Adrenal gland (tissue), 5 donors: ENCODE data around the gene SEC22C.

Experiments
- POLR2A ChIP-seq, 2 donors: fragments of 450-650 bp; IDR thresholded peaks; one replicate each; pipeline ENCODE4 v1.6.1; 2017; ENCODE audit warnings: antibody characterized with exemption in 2 of 2, mild to moderate bottlenecking in 2 of 2, moderate library complexity in 1 of 2
- TF ChIP-seq, protein P1 (sequence below), 6 experiments: fragments of 450-650 bp in 4 of 6; fragments of 200-600 bp in 2 of 6; sonication (generic) in 1 of 6; IDR thresholded peaks; 1 replicate in 5 of 6; 2 replicates in 1 of 6; pipeline versions ENCODE4 v1.5.1 to v1.8.0; 2016 to 2021; ENCODE audit warnings: antibody characterized with exemption in 6 of 6, mild to moderate bottlenecking in 2 of 6, moderate library complexity in 1 of 6
- donor health status: DM: no; HTN: no; CAD: no.

DNA sequence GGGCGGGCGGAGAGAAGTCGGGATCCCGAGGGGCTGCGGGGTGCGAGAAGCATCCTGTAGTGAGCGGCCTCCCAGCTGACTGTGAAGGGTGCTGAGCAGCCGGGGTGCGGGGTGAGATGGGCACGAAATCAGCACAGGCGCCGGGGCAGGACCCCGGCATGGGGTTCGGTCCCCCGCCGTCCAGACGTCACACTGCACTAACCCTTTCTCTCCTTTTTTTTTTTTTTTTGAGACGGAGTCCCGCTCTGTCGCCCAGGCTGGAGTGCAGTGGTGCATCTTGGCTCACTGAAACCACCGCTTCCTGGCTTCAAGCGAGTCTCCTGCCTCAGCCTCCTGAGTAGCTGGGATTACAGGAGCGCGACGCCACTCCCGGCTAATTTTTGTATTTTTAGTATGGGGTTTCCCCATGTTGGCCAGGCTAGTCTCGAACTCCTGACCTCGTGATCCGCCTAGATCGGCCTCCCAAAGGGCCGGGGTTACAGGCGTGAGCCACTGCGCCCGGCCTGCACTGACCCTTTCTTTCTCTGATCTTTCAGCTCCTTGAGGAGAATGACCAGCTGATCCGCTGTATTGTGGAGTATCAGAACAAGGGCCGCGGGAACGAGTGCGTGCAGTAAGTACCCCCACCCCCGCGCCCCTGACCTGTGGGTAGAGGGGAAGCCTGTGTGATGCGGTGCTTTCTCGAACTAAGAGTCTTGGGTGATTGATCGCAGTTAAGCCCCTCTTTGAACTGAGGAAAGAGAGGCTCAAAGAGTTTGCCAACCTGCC lies 9.4 kb upstream of the SEC22C start:
- TF ChIP-seq, protein P1, sequence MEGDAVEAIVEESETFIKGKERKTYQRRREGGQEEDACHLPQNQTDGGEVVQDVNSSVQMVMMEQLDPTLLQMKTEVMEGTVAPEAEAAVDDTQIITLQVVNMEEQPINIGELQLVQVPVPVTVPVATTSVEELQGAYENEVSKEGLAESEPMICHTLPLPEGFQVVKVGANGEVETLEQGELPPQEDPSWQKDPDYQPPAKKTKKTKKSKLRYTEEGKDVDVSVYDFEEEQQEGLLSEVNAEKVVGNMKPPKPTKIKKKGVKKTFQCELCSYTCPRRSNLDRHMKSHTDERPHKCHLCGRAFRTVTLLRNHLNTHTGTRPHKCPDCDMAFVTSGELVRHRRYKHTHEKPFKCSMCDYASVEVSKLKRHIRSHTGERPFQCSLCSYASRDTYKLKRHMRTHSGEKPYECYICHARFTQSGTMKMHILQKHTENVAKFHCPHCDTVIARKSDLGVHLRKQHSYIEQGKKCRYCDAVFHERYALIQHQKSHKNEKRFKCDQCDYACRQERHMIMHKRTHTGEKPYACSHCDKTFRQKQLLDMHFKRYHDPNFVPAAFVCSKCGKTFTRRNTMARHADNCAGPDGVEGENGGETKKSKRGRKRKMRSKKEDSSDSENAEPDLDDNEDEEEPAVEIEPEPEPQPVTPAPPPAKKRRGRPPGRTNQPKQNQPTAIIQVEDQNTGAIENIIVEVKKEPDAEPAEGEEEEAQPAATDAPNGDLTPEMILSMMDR (IDR thresholded peaks at IDR 0.05): no peak
- no peak for TF ChIP-seq POLR2A (IDR thresholded peaks at IDR 0.05)
